ENCODE data around the gene PRR14.

DNA sequence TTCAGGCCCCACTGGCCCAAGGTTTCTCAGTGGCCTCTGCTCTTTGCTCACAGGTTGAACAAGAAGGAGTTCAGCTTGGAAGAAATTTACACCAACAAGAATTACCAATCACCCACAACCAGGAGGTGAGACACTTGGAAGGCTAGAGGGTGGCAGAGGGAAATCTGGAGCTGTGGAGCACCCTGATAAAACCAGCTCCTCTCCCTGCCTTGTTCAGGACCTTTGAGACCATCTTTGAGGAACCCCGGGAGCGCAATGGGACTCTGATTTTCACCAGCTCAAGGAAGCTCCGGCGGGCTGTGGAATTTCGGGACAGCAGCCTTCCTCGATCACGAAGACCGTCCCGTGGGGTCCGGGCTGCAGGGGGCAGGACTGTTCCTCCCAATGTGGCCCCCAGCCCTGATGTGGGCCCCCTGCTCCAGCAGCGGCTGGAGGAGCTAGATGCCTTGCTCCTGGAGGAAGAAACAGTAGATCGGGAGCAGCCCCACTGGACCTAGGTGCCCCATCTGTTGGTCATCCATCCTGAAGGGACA is 5.1 kb downstream of the PRR14 start:
- TF ChIP-seq CTCF (IDR thresholded peaks at IDR 0.05 in 2 of 3, conservative IDR thresholded peaks at IDR 0.05 in 1 of 3; ENCODE audit: control insufficient read depth in 2 of 3, extremely low read depth in 1 of 3, insufficient read depth in 1 of 3, low read depth in 3 of 3, low read length in 3 of 3) (no peak), EP300 (IDR thresholded peaks at IDR 0.05; ENCODE audit: borderline replicate concordance in 1 of 2, control insufficient read depth in 1 of 2, low read depth in 2 of 2, low read length in 2 of 2) (no peak), CHD4 (IDR thresholded peaks at IDR 0.05) (no peak), EZH2 (IDR thresholded peaks at IDR 0.05; ENCODE audit: borderline replicate concordance, control insufficient read depth, low read depth, low read length) (no peak), RAD21 (IDR thresholded peaks at IDR 0.05; ENCODE audit: insufficient read depth, low read depth, low read length) (no peak), NFIC (IDR thresholded peaks at IDR 0.05; ENCODE audit: low read depth, low read length) (no peak), HDAC6 (IDR thresholded peaks at IDR 0.05; ENCODE audit: unreplicated experiment) (no peak), POLR2A (IDR thresholded peaks at IDR 0.05; ENCODE audit: low read depth, low read length) (no peak), TAF1 (IDR thresholded peaks at IDR 0.05; ENCODE audit: borderline replicate concordance, low read depth, low read length) (no peak), SPI1 (IDR thresholded peaks at IDR 0.05; ENCODE audit: borderline replicate concordance, insufficient read depth, low read depth, low read length) (no peak), SMARCA5 (IDR thresholded peaks at IDR 0.05) (no peak), TBL1XR1 (IDR thresholded peaks at IDR 0.05; ENCODE audit: low read depth, low read length) (no peak)
- TF ChIP-seq, protein P1, sequence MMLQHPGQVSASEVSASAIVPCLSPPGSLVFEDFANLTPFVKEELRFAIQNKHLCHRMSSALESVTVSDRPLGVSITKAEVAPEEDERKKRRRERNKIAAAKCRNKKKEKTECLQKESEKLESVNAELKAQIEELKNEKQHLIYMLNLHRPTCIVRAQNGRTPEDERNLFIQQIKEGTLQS (IDR thresholded peaks at IDR 0.05; ENCODE audit: borderline replicate concordance, extremely low read depth, low read depth, low read length) = no peak
